ELF-1 (cell line): ENCODE results near the gene GFY.

Source experiments
- DNase-seq: peaks from one replicate; pipeline ENCODE4 v3.0.0-alpha.2; 2016; ENCODE audit warnings: low read depth, low spot score

The GFY gene, protein sequence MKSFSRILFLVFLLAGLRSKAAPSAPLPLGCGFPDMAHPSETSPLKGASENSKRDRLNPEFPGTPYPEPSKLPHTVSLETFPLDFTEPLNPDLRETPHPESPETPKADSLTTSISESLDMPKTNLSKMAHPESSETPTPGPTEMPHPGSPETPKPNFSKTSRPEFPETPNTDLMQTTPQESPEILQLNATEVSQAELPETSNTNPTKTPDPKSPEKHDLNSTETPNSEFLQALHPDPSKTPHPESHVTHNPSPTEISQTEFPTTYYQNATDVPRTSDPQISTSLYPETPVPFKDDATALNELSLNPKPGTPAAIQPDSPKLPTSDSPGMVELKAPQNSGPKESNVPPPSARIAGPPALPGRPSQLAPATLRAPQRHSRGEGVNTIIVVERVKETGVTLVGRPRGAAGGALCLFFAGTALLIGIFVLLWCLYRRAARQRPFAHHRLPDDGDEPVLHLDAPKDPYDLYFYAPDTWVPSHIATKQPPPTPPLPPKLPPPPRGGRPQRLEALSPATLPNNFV

DNA sequence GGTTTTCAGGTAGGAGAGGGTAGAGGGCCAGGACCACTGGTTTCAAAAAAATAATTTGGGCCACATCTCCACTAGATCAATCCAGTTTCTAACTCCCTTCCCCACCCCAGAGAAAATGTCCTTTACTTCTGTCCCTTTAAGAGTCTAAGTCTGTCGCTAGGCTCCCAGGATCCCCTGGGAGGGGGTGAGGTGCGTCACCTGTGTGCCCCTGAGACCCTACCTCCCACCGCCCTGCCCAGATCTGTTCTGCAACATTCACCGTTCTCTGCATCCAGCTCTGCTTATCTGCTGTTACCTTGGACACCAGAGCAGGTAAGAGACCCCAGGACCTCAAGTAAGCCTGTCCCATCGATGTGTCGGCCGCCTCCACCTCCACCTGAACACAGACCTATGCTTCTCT lies at the start of gene GFY:
Gene GFY (plus strand): TSS at position 211 of the 400 bp plus-strand sequence. CDS start 1,043 bp downstream, outside the sequence.
- DNase-seq = no peak

DNA sequence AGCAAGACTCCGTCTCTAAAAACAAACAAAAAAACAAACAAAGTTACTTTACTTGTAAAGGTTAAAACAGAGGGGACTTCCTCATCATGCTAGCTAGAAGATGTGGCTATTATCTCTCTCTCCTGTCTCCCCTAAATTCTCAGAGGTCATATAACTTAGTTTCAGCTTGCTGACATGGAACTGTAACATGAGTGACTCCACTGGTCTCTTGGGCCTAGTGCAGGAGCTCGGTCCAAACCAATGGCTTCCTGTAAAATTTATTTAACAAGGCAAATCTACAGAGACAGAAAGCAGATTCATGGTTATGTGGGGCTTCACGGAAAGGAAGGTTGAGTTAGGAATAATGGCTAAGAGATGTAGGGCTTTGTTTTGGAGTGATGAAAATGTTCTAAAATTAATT lies 46.7 kb upstream of the GFY start:
- no peak for DNase-seq

DNA sequence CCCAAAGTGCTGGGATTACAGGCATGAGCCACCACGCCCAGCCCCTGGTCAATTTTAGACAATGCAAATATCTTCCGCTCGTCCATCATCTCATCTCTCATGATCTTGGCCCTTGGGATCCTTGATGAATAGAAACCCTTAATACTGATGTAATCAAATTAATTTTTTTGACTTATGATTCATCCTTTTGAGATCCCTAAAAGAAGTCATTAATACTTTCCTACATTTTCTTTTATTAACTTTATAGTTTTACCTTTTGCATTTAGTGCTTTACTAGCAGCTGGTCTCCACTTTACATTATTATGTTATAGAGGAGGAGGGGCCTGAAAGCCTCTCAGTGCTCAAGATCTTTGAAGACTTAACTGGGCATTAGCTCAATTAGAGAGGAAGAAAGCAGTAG lies 44.8 kb upstream of the GFY start:
- no peak for DNase-seq

DNA sequence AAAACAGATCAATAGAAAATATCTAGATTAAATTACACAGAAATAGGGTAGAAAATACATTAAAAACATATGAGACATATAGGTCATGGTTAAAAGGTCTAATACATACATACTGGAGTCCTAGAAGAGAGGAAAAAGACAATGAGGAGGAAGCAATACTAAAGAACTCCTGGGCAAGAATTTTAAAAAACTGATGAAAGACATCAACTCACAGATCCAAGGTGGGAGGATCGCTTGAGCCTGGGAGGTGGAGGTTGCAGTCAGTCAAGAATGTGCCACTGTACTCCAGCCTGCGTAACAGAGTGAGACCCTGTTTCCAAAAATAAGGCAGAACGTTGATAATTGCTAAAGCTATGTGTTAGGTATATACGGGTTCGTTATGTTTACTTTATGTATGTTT lies 42.5 kb upstream of the GFY start:
- no peak for DNase-seq

DNA sequence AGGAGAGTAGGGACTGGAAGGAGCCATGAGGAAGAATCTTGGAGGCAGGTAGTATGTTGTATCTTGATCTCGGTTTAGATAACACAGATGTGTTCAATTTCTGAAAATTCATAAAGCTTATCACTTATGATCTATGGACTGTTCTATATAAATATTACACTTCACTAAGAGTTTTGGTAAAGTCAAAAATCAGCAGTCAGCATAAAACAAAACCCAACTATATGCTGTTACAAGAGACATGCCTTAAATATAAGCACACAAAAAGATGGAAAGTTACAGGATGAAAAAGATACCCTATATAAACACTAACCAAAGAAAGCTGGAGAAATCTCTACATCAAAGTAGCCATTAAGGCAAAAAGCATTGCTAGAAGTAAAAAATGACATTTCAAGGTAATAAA lies 41.6 kb upstream of the GFY start:
- no peak for DNase-seq

DNA sequence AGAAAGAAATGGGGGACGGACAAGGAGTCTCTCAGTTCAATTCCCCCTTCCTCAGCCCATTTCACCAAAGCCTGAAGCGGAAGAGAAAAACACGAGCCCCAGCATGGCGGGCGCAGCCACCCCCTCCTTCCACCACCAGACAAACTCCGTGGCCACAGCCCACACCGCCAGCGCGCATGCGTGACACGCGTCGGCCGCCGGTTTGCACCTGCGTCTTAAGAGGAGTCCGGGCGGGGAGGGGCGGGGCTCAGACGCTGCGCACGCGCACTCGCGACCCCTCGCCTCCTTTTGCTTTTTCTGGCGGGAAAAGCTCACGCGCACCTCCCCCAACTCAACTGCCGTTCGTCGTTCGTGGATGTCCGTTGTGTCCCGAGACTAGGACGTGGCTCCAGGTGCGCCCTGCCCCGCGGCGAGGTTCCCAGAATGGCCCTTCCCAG lies 37.2 kb upstream of the GFY start, which contains the start of gene KASH5:
Gene KASH5 (plus strand): TSS at position 314 of the 437 bp plus-strand sequence. CDS start 2,635 bp downstream, outside the sequence.
- peak; percentile 87 for DNase-seq

DNA sequence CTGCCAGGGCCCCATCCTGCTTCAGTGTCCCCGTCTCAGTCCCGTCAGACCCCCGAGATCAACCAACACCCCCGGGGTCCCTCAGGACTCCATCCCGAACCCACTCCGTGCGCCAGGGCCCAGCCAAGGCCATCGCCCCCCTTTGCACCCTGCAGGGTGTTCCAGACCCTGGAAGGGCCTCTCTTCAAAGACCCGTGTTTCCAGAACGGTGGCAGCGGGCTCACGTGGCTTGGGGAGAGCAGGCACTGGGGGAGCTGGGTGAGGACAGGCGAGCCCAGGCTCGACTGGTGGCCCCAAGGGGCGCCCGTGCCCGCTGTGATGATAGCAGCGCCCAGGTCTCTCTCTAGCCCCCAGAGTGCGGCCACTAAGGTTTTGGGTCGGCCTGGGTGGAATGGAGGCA lies 35.8 kb upstream of the GFY start:
- DNase-seq = no peak

DNA sequence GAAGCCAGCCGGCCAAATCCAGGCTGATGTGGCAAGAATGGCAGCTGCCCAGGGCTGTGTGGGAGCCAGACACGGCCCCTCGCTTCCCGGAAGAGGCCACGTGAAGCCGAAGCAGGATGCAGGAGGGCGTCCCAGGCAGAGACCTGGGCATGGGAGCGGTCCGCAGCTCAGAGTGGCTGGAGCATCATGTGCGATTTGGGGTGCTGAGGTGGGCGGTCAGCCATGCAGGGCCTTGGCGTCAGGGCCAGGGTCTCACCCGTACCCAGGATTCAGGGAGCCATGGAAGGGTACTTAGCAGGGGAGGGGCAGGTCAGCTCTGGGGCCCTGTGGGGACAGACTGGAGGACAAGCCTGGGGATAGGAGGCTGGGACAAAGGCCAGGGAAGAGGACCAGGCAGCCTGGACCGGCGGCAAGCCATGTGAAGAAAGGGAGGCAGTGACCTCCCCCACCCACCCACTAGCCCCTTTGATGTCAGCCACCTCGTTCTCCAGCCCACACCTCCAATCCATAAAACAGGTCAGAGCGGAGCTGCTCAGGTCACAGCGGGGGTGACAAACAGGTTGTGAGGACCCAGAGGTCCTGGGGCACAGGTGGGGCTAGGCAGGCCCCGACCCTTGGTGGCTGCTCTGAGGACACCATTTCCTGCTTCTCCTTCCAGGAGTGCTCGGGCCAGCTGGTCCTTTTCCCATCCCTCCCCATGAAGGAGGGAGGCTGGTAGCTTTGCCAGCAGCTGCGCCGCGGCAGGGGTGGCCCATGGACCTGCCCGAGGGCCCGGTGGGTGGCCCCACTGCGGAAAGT lies 34.9 kb upstream of the GFY start:
- DNase-seq = no peak

DNA sequence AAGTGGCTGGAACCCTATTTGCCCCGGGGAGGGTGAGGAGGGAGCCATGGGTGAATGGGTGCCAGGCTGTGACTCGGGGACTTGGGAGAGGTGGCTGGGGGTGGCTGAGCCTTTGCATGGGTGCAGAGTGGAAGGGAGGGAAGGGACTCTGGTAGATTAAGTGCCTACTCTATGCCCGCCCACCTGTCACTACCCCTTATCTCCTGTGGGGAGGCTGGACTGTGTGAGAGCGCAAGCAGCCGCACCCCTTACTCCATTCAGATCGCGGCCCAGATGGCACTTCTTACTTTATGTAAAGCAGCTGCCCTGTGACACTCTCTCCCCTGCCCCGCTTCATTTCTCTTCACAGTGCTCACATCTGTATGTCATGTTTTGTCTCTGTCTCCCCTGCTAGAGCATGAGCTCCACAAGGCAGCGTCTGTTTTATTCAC lies 34.2 kb upstream of the GFY start:
- DNase-seq = no peak

DNA sequence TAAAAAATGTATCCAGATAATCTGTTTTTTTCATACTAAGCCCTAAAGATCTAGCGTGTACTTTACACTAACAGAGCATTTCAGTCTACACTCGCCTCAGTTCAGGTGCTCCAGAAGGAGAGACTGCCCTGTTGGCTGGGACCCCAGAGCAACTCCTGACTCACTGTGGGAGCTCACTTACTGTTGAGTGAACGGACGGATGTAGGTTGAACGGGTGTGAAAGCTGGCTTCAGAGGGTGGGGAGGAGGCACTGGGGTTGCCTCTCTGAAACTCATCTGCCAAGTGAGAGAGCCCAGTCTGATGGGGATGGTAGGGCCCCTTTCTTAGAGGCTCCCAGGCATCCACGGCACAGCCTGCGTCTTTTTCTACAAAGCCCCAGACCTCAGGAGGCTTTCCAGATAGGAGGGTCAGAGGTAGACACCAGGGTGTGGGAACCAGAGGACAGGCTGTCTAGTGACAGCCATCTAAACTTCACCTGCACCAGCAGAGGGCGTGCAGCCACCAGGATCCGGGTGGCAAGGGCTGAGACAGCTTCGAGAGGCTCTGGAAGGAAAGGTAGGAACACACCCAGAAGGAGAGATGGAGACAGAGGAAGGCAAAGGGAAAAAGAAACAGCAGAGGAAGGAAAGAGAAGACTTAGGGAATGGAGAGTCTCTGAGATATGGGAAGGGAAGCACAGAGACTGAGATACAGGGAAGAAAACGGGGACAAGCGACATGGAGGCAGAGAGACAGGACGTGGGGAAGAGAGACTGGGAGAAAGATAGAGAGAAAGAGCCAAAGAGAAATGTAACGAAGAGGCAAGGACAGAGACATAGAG lies 33.4 kb upstream of the GFY start:
- peak; percentile 88 for DNase-seq

DNA sequence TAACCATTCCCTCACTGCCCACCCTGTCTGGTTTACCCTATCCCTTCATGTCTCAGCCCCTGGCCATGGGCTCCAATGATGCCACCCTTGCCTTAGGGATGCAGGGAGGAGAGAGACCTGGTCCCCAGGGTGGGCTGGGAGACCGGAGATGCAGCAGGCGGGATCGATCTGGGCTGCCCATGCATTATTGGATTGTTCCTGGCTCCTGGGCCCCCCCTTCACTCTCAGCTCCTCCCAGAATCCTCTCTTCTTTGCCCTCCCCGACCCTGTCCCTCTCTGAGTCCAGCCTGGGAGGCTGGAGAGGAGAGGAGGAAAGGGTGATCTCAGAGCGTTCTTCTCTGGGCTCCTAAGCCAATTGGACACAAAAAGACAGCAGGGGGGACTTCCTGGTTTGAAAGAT lies 31.3 kb upstream of the GFY start:
- no peak for DNase-seq

DNA sequence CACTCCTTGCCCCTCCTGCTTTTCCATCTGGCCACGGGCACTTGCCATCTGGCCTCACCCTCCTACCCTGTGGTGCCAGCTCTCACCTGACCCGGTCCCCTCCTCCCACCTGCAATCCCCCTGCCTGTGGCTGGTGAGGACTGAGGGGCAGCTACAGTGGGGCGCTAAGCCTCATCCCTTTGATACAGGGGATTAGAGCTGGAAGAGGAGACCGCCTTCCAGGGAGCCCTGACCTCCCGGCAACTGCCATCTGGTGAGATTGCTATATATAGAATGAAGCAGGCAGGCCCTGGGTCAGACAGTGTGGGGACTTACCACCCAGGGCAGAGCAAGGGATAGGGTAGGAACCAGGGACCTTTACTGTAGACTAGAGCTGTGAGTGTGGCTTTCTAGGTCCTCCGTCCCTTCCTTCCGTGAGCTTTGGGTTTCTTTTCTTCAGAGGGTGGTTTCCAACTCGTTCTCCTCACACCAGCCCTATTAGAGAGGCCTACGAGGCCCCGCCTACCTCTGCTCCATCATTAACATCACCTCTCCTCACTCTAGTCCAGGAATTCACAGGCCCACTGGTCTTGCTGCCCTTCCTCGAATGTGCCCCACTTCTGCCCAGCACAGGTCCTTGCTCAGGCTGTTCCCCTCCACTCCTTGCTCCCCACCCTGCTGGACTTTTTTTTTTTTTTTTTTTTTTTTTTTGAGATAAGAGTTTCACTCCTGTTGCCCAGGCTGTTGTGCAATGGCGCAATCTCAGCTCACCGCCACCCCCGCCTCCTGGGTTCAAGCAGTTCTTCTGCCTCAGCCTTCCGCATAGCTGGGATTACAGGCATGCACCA lies 29.4 kb upstream of the GFY start:
- no peak for DNase-seq

DNA sequence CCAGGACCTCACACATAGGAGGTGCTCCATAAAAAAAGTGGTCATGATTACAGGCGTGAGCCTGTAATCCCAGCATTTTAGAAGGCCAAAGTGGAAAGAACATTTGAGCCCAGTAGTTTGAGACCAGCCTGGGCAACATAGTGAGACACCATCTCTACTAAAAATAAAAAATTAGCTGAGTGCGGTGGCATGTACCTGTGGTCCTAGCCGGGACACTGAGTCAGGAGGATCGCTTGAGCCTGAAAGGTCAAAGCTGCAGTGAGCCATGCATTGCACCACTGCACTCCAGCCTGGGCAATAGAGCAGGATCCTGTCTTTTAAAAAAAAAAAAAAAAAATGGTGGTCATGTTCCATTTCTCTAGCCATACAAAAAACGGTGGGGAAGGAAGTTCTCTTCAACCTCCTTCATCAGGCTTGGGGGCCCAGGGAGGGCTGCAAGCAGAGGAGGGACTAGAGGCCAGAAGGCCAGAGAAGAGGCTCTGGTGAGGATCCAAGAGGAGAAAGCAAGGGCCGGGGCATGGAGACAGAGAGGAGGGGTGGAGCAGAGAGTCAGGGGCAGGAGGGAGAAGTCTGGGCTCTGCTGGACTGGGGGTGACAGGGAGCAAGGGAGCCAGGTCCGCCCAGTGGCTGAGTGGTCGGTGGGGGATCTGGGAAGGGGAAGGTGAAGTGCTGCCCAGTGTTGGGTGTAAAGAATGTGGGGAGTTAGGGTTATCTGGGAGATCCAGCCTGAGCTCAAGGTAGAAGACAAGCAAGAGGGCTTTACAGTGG lies 28.3 kb upstream of the GFY start:
- no peak for DNase-seq

DNA sequence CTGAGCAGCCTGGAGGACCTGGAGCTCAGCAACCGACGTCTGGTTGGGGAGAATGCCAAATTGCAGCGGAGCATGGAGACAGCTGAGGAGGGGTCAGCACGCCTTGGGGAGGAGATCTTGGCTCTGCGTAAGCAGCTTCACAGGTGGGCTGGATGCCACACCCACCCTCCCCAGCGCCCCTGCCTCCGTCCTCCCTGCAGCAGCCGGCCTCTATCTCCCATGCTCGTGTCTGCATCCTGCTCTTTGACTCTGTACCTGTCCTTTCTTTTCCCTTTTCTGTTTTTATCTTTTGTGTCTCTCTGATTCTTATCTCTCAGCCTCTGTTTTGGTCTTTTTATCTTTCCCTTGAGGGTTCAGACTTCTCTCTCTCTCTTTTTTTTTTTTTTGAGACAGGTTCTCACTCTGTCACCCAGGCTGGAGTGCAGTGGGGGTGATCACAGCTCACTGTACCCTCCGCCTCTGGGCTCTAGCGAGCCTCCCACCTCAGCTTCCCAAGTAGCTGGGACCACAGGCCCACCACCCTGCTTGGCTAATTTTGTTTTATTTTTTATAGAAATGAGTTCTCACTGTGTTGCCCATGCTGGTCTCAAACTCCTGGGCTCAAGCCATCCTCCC lies 27.1 kb upstream of the GFY start:
- DNase-seq = peak; percentile 14

DNA sequence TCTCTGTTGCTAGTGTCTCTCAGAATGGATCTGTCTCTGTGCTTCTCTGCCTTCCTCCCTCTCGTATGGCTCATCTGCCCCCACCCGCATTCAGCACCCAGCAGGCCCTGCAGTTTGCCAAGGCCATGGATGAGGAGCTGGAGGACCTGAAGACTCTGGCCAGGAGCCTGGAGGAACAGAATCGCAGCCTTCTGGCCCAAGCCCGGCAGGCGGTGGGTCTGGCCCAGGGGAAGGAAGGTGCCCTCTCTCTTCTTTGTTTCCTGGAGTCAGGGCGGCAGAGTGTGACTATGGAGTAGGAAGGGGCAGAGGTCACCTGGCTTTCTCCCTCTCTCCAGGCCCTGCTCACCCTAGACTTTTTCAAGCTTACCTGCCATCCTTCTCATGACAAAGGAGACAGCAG lies 26.3 kb upstream of the GFY start:
- no peak for DNase-seq

DNA sequence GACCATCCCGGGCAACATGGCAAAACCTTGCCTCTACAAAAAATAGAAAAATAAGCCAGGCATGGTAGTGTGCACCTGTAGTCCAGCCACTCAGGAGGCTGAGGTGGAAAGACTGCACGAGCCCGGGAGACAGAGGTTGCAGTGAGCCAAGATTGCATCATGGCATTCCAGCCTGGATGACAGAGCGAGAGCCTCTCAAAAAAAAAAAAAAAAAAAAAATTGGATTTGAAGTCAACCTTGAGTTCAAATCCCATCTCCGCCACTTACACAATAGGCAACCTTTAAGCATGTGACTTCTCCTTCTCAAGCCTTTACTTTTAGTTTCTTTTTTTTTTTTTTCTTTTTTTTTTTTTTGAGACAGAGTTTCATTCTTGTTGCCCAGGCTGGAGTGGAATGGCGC lies 25.2 kb upstream of the GFY start:
- DNase-seq = no peak

DNA sequence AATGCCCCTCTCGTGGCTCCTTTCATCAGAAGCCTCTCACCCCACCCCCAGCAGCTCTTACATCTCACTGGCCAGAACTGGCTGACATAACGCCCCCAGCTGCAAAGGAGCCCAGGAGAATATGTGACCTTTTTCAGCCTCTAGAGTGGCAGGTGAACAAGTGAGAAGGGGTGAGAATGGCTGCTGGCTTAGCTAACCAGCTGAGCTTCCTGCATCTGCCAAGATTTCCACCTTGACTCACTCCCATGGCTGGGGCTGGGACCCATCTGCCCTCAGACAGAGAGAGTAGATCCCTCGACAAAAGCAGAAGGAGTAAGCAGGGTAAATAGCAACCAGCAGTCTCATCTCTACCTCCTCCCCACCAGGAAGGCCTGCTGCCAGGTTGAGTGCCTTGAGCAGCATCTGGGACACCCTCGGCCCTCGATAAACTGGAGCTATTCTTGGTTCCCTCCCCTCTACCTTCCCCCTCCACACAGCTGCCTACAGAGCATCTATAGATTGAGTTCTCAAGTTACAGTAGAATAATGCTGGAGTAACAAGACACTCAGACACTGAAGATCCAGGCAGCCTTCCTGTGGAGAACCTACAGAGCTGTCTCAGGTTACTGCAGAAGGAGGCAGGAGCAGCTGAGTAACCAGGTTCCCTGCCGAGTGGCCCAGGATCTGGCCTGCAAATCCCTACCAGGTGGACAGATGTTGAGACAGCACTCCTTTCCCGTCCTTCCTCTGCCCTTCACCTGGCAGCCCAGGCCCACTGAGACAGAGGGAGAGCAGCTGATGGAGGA lies 21.6 kb upstream of the GFY start:
- DNase-seq = peak; percentile 90

DNA sequence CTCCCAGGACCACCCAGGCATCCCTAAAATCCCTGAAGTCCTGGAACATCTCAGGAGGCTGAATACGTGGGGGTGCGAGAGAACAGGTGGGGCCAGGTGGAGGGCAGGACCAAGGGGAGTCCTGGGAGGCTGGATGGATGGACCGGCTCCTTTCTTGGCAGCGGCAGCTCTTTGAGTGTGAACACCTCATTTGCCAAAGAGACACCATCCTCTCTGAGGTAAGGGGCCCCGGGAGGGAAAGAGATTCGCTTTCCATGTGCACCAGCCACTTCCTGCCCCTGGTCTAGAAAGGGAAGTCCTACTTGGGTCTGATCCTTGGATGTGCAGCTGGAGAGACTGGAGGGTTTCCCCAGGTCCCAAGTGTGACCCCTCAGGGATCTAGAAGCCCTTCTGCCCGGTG lies 18.1 kb upstream of the GFY start:
- DNase-seq = no peak
